HG03175 (cell line): ENCODE data around the gene CRYGD.
"Not testable (repeated sequence)": the region's sequence is repeated elsewhere in the genome, so short reads cannot be mapped to it uniquely, and the experiment has no call there.

Source experiments
- ATAC-seq: cut with Tn5 transposase; IDR thresholded peaks from one replicate; pipeline ENCODE4 v1.9.1; 2021; ENCODE audit warnings: mild to moderate bottlenecking, moderate library complexity; ENCODE audit not compliant: unreplicated experiment

CRYGD gene

DNA sequence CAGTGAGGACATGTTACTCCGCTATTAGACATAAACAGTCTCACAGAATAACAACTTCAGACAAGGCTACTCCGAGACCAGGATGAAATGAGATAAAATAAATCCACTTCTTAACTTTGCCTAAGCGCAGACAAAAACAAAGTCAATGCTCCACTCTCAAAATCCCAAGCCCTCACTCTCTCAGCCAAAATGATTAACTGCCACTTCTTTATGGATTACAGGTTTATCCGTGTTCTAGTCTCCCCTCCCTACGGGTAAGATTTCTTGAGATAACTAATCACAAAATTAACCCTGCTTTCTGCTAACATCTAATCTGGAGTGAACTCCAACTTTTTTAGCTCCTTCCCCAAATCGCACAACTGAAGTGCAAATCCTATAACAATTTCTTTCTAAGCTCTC lies 6.4 kb upstream of the CRYGD start:
- ATAC-seq: no peak

GRCh38 chr2:208129744-208130711 lies 5.7 kb upstream of the CRYGD start, which contains the start of gene CRYGC:
CRYGC (minus strand) TSS chr2:208129828; CDS start chr2:208129792, 36 bp downstream.
- ATAC-seq: no peak

DNA sequence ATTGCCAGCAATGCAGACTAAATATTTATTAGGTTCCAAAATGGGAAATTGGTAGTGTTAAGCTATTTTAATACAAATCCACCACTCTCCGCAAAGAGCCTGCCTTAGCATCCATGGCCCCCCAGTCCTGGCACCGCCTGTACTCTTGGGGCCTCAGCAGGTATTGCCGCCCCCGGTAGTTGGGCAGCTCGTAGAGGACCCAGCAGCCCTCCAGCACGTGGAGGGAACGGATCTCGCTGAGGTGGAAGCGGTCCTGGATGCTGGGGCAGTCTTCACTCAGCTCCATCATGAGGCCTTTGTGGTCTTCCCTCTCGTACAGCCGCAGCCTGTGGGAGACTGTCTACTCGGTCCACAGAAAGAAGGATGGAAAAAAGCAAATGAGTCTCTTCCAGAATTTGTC lies 3.8 kb upstream of the CRYGD start:
- ATAC-seq: no peak

GRCh38 chr2:208127090-208127489 lies 2.8 kb upstream of the CRYGD start:
- no peak for ATAC-seq

GRCh38 chr2:208125251-208125650 lies 927 bp upstream of the CRYGD start:
- ATAC-seq: no peak

DNA sequence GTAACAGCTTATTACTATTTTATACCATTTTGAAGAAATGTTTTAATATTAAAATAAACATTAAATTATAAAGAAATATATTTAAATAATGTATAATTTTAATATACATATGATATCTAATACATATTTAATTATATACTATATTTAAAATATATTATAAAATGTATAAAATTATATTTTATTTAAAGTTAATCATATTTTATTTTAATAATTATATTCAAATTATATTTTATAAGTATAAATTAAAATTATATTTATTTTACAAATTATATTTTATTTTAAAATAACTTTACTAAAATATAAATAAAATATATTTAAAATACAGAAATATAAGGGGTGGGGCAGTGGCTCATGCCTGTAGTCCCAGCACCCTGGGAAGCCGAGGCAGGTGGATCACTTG lies 2.1 kb downstream of the CRYGD start:
- no peak for ATAC-seq

DNA sequence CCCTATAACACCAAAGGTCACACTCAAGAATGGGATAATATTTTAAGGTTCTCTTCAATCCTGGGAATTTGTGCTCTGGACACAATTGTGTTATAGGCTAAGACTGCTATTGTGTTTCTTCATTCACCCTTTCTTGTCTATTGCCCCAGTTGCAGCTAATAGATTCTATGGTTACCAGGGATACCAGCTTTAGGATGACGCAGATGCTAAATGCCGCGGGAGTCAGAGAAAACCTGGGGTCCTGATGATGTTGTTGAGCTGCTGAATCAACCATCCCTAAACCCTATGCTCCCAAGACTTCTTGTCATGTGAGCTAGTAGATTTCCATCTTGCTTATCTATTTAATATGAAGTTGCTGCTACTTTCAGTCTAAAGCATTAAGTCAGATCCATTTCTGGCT lies 5.4 kb downstream of the CRYGD start:
- no peak for ATAC-seq

- ATAC-seq: not testable (repeated sequence)
Observed at GRCh38 chr2:208117390-208117789, 6.9 kb downstream of the CRYGD start.

DNA sequence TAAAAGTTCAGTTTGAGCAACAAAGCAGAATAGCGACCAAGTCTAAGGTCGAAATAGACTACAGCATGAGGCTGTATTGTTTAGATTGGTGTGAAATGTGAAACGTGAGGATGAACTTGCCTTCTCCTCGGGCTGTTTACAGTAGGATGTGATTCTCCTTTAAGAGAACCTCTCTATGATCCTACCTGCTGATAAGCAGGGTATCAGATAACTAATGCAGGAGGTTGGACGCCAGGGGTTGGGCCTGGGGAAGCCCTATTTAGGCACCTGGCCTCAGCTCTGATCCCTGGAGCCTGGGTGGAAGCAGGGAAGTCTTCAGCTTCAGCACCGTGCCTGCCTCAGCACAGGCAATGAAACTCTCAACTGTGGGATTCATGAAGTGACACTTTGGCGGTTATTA lies 11.4 kb downstream of the CRYGD start:
- no peak for ATAC-seq

GRCh38 chr2:208112273-208112745 lies 12.0 kb downstream of the CRYGD start:
- not testable (repeated sequence) for ATAC-seq

GRCh38 chr2:208103616-208104015 lies 20.7 kb downstream of the CRYGD start:
- ATAC-seq: no peak

DNA sequence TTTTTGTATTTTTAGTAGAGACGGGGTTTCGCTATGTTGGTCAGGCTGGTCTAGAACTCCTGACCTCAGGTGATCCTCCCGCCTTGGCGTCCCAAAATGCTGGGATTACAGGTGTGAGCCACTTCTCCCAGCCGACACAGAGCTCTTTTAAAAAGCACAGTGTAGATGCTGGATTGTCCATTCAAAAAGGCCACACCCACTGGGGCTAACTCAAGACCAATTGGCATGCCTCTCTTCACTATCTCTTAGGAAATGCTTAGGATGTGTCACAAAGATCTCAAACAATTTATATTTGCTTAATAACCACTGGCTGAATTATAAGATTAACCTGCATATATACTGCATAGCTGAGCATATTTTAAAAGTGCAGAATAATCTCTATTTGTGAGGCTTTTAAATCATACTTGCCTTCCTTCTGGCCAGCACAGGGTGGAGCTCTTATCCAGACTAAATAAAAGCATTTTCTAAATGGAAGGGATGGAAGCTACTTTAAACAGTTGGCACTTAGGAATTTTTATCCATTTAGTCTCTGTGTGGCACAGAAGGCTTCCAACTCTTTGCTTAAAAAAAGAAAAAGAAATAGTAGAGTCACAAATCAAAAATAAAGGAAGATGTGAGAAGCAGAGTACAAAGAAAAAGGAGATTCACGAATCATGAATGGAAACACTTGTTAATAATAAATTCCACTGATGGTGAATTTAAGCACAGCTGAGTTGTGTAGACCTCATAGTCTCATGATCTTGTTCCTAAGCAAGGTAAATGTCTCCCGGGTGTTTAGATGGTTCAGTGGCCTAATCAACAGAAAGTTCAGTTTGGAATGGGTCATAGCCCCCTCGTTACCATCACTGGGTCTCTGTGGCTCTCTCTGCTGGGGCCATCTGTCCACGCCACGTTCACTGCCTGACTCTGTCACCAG lies 22.4 kb downstream of the CRYGD start:
- no peak for ATAC-seq

GRCh38 chr2:208099682-208100470 lies 24.4 kb downstream of the CRYGD start:
- no peak for ATAC-seq

DNA sequence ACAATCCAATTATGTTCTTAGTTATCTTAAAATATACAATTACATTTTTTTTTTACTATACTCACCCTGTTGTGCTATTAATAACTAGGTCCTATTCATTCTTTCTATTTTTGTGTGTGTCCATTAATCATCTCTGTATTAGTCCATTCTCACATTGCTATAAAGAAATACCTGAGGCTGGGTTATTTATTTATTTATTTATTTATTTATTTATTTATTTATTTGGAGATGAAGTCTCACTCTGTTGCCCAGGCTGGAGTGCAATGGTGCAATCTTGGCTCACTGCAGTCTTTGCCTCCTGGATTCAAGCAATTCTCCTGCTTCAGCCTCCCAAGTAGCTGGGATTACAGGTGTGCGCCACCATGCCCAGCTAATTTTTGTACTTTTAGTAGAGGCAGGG lies 25.6 kb downstream of the CRYGD start:
- ATAC-seq: not testable (repeated sequence)

- no peak for ATAC-seq
Observed at GRCh38 chr2:208098267-208098666, 26.1 kb downstream of the CRYGD start.

GRCh38 chr2:208097801-208098200 lies 26.5 kb downstream of the CRYGD start:
- no peak for ATAC-seq

DNA sequence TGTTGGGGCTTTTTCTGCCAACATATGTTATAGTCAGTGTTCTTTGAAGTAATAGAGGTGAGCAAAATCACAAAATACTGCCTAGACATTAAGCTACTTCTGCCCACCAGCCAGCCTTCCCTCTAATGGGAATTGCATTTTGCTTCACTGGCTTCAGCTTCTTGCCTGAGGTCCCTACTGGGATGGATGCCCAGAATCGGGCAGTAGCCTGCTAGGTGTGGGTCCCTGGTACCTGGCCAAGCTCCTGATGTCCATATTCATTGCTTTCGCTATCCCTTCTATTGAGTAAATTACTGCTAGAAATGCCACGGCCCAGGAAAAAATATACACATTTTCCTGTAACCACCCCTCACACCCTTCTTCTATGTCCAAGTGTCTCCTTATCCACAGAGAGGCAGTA lies 27.0 kb downstream of the CRYGD start:
- no peak for ATAC-seq

DNA sequence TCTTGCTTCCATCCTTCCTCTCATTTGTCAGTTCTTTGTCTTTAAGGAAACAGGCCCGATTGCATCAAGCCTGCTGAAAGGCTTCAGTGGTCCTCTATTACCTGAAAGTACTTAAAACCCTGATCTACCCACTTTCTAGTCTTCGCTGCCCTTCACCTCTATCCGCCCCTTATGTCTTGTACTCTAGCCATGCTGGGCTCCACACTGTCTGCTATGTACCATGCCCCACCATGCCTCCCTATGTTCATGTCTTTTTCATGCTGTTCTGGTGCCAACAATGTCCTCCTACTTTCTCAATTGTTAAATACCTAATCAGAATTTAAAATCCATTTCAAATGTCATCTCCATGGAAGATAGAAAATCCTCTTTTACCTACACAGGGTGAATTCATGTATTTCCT lies 28.2 kb downstream of the CRYGD start:
- ATAC-seq: no peak

GRCh38 chr2:208093128-208093527 lies 31.2 kb downstream of the CRYGD start:
- ATAC-seq: no peak

DNA sequence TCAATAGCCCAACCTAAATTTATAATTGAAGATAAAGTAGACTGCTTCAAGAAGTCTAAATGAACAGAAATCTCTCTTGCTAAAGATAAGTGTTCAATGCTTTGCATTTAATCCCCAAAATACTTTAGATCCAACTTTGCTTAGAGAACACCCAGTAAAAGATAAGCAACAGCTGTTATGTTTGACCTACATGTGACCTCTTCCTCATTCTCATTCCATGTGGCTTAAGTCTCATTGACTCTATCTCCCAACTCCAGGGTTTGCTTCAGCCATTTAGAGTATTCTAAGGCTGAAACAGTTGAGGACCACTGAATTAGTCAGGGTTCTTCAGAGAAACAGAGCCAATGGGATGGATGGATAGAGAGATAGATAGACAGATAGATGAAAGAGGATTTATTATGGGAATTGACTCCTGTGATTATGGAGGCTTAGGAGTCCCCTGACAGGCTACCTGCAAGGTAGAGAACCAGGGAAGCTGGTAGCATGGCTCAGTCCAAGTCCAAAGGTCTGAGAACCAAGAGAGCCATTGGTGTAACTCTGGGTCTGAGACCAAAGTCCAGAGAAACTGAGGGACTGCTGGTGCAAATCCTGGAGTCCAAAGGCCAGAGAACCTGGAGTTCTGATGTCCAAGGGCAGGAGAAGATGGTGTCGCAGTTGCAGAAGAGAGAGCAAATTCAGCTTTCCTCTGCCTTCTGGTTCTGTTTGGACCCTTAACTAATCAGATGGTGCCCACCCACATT lies 32.1 kb downstream of the CRYGD start:
- ATAC-seq: no peak
